ENCODE data around the gene ME3. TPM values are rescaled to one million over a fixed set of nuclear protein-coding genes. Genes with fewer than 3 reads are reported as not detected.

The ME3 gene
- polyA plus RNA-seq, 2 of the 4 experiments (the other 2 are of a cell fraction) = 19.7 to 22.3 TPM

- no peak overlapping the region for H3K4me3 ChIP-seq
- no peak for DNase-seq (ENCODE audit: low read depth in 1 of 2, low spot score in 1 of 2)
- no peaks in the 10 kb centered on the region for H3K9me3 ChIP-seq
- no peak for ATAC-seq
- FAIRE-seq = no peak
- ChIA-PET CTCF (interaction anchor here (0.9 to 1.7 kb wide), 3 partner anchors 12 to 73 kb away, joined by 3 to 4 read pairs (median 4); no protein-coding TSS in a partner anchor), POLR2A (no interaction called here)
- no peak overlapping the region for H3K4me2 ChIP-seq
- peaks cover 31% of the 10 kb centered on the region for H3K4me1 ChIP-seq
- TF ChIP-seq HMGXB4 (CRISPR knock-in tag; IDR thresholded peaks at IDR 0.05; ENCODE audit: borderline replicate concordance) (no peak), NPAS2 (CRISPR knock-in tag; IDR thresholded peaks at IDR 0.05; ENCODE audit: borderline replicate concordance) (no peak), HEYL (CRISPR knock-in tag; IDR thresholded peaks at IDR 0.05) (no peak), ZNF302 (CRISPR knock-in tag; IDR thresholded peaks at IDR 0.05) (no peak), KDM1A (IDR thresholded peaks at IDR 0.05; ENCODE audit: low read depth) (no peak), SREBF2 (IDR thresholded peaks at IDR 0.05) (no peak), SMC3 (IDR thresholded peaks at IDR 0.05) (no peak), FOSB (CRISPR knock-in tag; IDR thresholded peaks at IDR 0.05) (no peak), CEBPB (IDR thresholded peaks at IDR 0.05) (no peak), RAD21 (conservative IDR thresholded peaks at IDR 0.05 in 1 of 2, IDR thresholded peaks at IDR 0.05 in 1 of 2) (no peak), HDAC2 (IDR thresholded peaks at IDR 0.05) (no peak), RNF2 (IDR thresholded peaks at IDR 0.05; ENCODE audit: borderline replicate concordance, low read depth) (no peak), PBX3 (IDR thresholded peaks at IDR 0.05) (no peak), BHLHE40 (IDR thresholded peaks at IDR 0.05; ENCODE audit: low read depth, low read length) (no peak), FOXS1 (CRISPR knock-in tag; IDR thresholded peaks at IDR 0.05) (no peak), NR3C1 (IDR thresholded peaks at IDR 0.05) (no peak)
- TF ChIP-seq, protein P1, sequence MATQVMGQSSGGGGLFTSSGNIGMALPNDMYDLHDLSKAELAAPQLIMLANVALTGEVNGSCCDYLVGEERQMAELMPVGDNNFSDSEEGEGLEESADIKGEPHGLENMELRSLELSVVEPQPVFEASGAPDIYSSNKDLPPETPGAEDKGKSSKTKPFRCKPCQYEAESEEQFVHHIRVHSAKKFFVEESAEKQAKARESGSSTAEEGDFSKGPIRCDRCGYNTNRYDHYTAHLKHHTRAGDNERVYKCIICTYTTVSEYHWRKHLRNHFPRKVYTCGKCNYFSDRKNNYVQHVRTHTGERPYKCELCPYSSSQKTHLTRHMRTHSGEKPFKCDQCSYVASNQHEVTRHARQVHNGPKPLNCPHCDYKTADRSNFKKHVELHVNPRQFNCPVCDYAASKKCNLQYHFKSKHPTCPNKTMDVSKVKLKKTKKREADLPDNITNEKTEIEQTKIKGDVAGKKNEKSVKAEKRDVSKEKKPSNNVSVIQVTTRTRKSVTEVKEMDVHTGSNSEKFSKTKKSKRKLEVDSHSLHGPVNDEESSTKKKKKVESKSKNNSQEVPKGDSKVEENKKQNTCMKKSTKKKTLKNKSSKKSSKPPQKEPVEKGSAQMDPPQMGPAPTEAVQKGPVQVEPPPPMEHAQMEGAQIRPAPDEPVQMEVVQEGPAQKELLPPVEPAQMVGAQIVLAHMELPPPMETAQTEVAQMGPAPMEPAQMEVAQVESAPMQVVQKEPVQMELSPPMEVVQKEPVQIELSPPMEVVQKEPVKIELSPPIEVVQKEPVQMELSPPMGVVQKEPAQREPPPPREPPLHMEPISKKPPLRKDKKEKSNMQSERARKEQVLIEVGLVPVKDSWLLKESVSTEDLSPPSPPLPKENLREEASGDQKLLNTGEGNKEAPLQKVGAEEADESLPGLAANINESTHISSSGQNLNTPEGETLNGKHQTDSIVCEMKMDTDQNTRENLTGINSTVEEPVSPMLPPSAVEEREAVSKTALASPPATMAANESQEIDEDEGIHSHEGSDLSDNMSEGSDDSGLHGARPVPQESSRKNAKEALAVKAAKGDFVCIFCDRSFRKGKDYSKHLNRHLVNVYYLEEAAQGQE (IDR thresholded peaks at IDR 0.05) = no peak
- no peak overlapping the region for H3K27ac ChIP-seq
- WGBS (ENCODE audit: missing lambda C conversion rate) = 92% methylated on average over 5 of the region's 5 CpGs
Measured at GRCh38 chr11:86555401-86555800, 117.0 kb downstream of the ME3 start.

GRCh38 chr11:86553265-86553664 lies 119.2 kb downstream of the ME3 start:
- no peak overlapping the region for H3K4me2 ChIP-seq
- CTCF ChIA-PET = interaction anchor here (1.0 kb wide), 1 partner anchor 55 kb away, joined by 4 read pairs; no protein-coding TSS in a partner anchor
- TF ChIP-seq, protein P2, sequence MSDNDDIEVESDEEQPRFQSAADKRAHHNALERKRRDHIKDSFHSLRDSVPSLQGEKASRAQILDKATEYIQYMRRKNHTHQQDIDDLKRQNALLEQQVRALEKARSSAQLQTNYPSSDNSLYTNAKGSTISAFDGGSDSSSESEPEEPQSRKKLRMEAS (IDR thresholded peaks at IDR 0.05) = no peak
- TF ChIP-seq RNF2 (IDR thresholded peaks at IDR 0.05; ENCODE audit: borderline replicate concordance, low read depth) (no peak), TFCP2L1 (CRISPR knock-in tag; IDR thresholded peaks at IDR 0.05) (no peak), HDAC2 (IDR thresholded peaks at IDR 0.05) (no peak), JUNB (IDR thresholded peaks at IDR 0.05) (no peak), MYC (IDR thresholded peaks at IDR 0.05; ENCODE audit: borderline replicate concordance, low read length) (no peak), NFE2L2 (conservative IDR thresholded peaks at IDR 0.05; ENCODE audit: low read length) (no peak), HOXB13 (CRISPR knock-in tag; IDR thresholded peaks at IDR 0.05; ENCODE audit: low read depth) (no peak)
- H3K4me3 ChIP-seq = no peak overlapping the region
- no peak for ATAC-seq
- 93% methylated on average over 4 of the region's 4 CpGs for WGBS (ENCODE audit: missing lambda C conversion rate)
- H3K4me1 ChIP-seq = peaks cover 18% of the 10 kb centered on the region
- no peaks in the 10 kb centered on the region for H3K9me3 ChIP-seq
- POLR2A ChIA-PET = no interaction called here
- FAIRE-seq = no peak
- H3K27ac ChIP-seq = 0 out of 6 replicates have a peak overlapping the region, but pooled peaks of 1 of the 2 experiments have one; percentile 3
- DNase-seq (ENCODE audit: low read depth in 1 of 2, low spot score in 1 of 2) = no peak

All from A549 (cell line).